GM21447 (cell line): ENCODE results near the gene ACSM2A.
"Not testable (repeated sequence)": the region's sequence is repeated elsewhere in the genome, so short reads cannot be mapped to it uniquely, and the experiment has no call there.

Experiments used
- ATAC-seq: cut with Tn5 transposase; IDR thresholded peaks from one replicate; pipeline ENCODE4 v1.9.1; 2021; ENCODE audit not compliant: unreplicated experiment

ACSM2A gene

GRCh38 chr16:20536669-20537068 is 85.3 kb downstream of the ACSM2A start:
- not testable (repeated sequence) for ATAC-seq
